H1 (cell line): ENCODE results near the gene SLC43A3.
"Not testable (repeated sequence)": the region's sequence is repeated elsewhere in the genome, so short reads cannot be mapped to it uniquely, and the experiment has no call there.

Experiments used
- MAX ChIP-seq: IDR thresholded peaks from 2 replicates; pipeline ENCODE4 v1.6.1; 2012; ENCODE audit warnings: inconsistent platforms
- TF ChIP-seq, protein P1 (sequence below), 3 experiments: IDR thresholded peaks; 1 replicate in 2 of 3; 2 replicates in 1 of 3; pipeline versions ENCODE4 v1.5.1 to v1.6.1; 2011; ENCODE audit warnings: low read length in 3 of 3, mild to moderate bottlenecking in 3 of 3, inconsistent platforms in 2 of 3, low read depth in 1 of 3, moderate library complexity in 1 of 3; ENCODE audit not compliant: insufficient read depth in 1 of 3; ENCODE audit errors: control extremely low read depth in 1 of 3

GRCh38 chr11:57361420-57361819 is 65.5 kb downstream of the SLC43A3 start:
- not testable (repeated sequence) for TF ChIP-seq MAX
- TF ChIP-seq, protein P1, sequence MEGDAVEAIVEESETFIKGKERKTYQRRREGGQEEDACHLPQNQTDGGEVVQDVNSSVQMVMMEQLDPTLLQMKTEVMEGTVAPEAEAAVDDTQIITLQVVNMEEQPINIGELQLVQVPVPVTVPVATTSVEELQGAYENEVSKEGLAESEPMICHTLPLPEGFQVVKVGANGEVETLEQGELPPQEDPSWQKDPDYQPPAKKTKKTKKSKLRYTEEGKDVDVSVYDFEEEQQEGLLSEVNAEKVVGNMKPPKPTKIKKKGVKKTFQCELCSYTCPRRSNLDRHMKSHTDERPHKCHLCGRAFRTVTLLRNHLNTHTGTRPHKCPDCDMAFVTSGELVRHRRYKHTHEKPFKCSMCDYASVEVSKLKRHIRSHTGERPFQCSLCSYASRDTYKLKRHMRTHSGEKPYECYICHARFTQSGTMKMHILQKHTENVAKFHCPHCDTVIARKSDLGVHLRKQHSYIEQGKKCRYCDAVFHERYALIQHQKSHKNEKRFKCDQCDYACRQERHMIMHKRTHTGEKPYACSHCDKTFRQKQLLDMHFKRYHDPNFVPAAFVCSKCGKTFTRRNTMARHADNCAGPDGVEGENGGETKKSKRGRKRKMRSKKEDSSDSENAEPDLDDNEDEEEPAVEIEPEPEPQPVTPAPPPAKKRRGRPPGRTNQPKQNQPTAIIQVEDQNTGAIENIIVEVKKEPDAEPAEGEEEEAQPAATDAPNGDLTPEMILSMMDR (IDR thresholded peaks at IDR 0.05; ENCODE audit: control extremely low read depth in 1 of 3, insufficient read depth in 1 of 3, low read depth in 1 of 3, low read length in 3 of 3), result not testable (repeated sequence)
